ENCODE results near the gene CMKLR1. TPM values are rescaled to one million over a fixed set of nuclear protein-coding genes. Genes with fewer than 3 reads are reported as not detected.

CMKLR1 gene
- total RNA-seq, 2 donors from 2014 or later: 0.26 to 1.1 TPM

DNA sequence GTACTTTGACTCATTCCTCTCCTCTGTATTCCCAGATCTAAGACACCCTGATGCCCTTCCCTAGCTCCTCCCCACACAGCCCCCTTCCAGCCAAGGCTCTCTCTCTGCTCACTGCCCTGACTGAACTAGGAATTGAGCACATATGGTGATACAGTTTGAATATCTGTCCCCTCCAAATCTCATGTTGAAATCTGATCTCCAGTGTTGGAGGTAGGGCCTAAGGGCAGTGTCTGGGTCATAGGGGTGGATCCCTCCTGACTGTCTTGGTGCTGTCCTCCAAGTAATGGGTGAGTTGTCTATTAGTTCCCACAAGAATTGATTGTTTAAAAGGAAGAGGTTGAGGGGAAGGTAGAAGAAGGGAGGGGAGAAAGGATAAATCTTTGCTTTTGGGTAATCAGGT lies 17.4 kb downstream of the CMKLR1 start:
- no peak overlapping the region for H3K4me3 Mint-ChIP-seq
- H3K4me1 Mint-ChIP-seq (ENCODE audit: low read depth in 2 of 2): peaks cover 67 to 69% of the 10 kb centered on the region in 2 donors

DNA sequence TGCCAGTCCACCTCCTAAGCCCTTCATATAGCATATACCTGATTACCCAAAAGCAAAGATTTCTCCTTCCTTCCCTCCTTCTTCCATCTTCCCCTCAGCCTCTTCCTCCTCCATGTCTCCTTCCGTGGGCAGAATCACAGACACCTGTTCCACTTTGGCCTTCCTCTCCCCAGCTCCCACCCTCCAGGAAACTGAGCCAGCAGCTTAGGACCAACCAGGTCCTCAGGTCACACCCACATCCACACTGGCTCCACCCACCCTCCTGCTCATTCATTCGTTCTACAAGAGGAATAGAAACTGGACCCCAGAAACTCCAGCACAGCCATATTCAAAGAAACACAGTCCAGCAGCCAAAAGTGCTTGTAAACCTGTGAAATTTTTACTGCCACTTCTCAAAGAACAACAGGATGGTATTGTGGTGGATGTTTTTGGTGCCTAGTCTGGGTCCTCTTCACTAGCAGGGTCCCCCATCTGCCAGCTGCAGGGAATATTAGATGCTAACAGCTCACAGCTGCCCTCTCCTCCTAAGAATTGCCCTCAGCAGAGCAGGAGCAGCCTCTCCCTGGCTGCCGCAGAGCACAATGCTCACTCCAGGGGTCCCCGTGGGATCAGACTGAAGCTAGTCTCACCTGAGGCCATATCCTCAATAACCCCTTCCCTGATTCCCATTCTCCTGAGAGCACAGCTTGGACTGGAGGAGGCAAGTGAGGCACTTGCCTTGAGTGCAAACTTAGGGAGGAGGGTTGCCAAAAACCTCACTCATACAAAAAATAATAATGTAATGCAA lies 18.4 kb downstream of the CMKLR1 start:
- no peaks in the 10 kb centered on the region for H3K36me3 Mint-ChIP-seq
- no peaks in the 10 kb centered on the region for H3K27me3 Mint-ChIP-seq
- H3K9me3 Mint-ChIP-seq: no peaks in the 10 kb centered on the region
- H3K4me1 Mint-ChIP-seq (ENCODE audit: low read depth in 2 of 2): peaks cover 67 to 68% of the 10 kb centered on the region in 2 donors
- peak overlapping the region; percentile 64 to 83 for H3K27ac Mint-ChIP-seq
- ATAC-seq (peak in 1 of 2 donors; percentile 45), DNase-seq (ENCODE audit: low spot score) (no peak)
- H3K4me3 Mint-ChIP-seq: peak overlapping the region; percentile 61

More for the DNA sequence above, 17.4 kb downstream of the CMKLR1 start:
- no peak for ATAC-seq
- Mint-ChIP-seq H3K27ac (peak overlapping the region; percentile 29 to 56), H3K9me3 (no peaks in the 10 kb centered on the region), H3K36me3 (no peaks in the 10 kb centered on the region), H3K27me3 (no peaks in the 10 kb centered on the region)
- DNase-seq (ENCODE audit: low spot score): no peak

DNA sequence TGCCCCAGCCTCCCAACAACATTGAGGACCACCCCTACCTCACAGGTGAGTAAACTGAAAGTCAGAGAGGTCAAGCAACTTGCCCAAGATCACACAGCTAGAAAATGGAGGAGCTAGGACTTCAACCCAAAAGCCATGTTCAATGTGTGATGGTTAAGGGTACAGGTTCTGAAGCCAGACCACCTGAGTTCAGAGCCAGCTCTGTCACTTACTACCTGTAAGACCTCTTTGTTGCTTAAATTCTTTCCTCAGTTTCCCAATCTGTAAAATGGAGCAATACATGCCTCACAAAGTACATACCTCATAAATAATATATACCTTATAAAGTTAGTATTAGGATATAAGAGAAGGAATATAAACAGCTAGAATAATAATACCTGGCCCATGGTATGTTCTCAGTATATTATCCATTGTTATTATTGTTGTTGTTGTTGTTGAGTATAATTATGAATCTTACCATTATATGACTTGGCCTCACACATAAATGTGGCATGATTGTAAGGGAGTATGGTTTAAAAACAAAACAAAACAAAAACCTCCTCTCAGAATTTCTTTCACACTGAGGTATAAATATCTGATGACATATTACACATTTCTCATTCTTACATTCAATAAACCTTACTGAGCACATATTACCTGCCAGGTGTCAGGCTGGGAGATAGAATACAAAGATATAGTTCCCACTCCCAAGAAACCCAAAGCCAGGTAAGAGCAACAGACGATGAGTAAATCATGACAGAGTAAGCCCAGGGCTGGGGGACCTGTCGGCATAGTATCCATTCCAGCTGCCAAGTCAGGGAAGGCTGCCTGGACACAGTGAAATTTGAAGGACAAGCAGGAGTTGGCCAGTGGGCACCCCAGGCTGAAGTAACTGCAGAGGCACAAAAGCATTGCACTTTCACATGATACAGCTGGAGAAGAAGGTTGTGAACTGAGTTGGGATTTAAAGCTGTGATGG lies 19.6 kb downstream of the CMKLR1 start:
- Mint-ChIP-seq H3K4me3 (peak overlapping the region; percentile 16), H3K9me3 (no peaks in the 10 kb centered on the region), H3K4me1 (ENCODE audit: low read depth in 2 of 2) (peaks cover 62 to 64% of the 10 kb centered on the region in 2 donors), H3K27me3 (no peaks in the 10 kb centered on the region), H3K27ac (peak overlapping the region; percentile 64 to 83), H3K36me3 (no peaks in the 10 kb centered on the region)
- DNase-seq (ENCODE audit: low spot score): no peak
- ATAC-seq: no peak

GRCh38 chr12:108318472-108319275 lies 20.4 kb downstream of the CMKLR1 start:
- ATAC-seq: no peak

GRCh38 chr12:108317308-108318234 lies 21.5 kb downstream of the CMKLR1 start:
- H3K27me3 Mint-ChIP-seq: no peaks in the 10 kb centered on the region
- H3K9me3 Mint-ChIP-seq: no peaks in the 10 kb centered on the region
- no peak for DNase-seq (ENCODE audit: low spot score)
- peak overlapping the region; percentile 47 to 60 for H3K27ac Mint-ChIP-seq
- no peak for ATAC-seq
- H3K36me3 Mint-ChIP-seq: no peaks in the 10 kb centered on the region
- peaks cover 69 to 71% of the 10 kb centered on the region in 2 donors for H3K4me1 Mint-ChIP-seq (ENCODE audit: low read depth in 2 of 2)
- no peak overlapping the region for H3K4me3 Mint-ChIP-seq

More at GRCh38 chr12:108318472-108319275, 20.4 kb downstream of the CMKLR1 start:
- H3K27me3 Mint-ChIP-seq: no peaks in the 10 kb centered on the region
- H3K9me3 Mint-ChIP-seq: no peaks in the 10 kb centered on the region
- no peaks in the 10 kb centered on the region for H3K36me3 Mint-ChIP-seq
- peaks cover 69% of the 10 kb centered on the region in 2 donors for H3K4me1 Mint-ChIP-seq (ENCODE audit: low read depth in 2 of 2)
- no peak for DNase-seq (ENCODE audit: low spot score)
- H3K27ac Mint-ChIP-seq: peak overlapping the region; percentile 64 to 83
- no peak overlapping the region for H3K4me3 Mint-ChIP-seq

DNA sequence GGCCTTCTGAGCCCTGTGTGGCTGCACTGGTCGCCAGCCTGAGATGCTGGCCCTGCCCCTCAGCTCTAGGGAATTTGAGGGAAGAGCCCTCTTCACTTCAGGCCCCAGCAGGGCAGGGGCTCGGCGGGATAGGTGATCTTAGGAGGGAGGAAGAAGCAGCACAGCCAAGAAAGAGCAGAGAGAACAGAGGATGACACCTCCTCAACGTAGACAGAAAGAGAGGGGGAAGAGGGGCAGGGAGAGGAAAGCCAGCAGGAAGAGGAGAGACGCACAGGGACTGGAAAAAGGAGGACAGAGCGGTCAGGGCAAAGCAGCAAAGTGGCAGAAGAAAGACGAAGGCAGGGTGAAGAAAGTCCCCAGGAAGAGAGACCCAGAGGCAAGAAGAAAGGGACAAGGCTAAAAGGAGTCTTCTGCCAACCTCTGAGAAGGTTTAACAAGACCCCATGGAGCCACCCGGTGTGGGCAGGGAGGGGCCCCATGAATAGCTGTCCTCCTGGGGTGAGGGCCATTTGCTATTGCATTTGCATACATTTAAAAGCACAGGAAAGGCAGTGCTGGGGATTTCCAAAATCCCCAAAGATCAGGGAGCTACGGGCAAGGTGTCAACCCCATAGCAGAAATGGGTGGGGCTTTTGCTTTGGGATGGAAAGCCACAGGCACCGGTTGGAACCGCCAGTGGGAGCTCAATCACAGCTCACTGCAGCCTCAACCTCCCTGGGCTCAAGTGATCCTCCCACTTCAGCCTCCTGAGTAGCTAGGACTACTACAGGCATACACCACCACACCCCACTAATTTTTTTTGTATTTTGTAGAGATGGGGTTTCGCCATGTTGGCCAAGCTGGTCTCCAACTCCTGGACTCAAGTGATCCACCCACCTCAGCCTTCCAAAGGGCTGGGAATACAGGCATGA lies 22.7 kb downstream of the CMKLR1 start:
- H3K27ac Mint-ChIP-seq: peak overlapping the region; percentile 68 to 97
- no peaks in the 10 kb centered on the region for H3K36me3 Mint-ChIP-seq
- DNase-seq (ENCODE audit: low spot score) (no peak), ATAC-seq (no peak)
- peak overlapping the region; percentile 22 for H3K4me3 Mint-ChIP-seq
- H3K27me3 Mint-ChIP-seq: no peaks in the 10 kb centered on the region
- H3K4me1 Mint-ChIP-seq (ENCODE audit: low read depth in 2 of 2): peaks cover 70 to 71% of the 10 kb centered on the region in 2 donors
- no peaks in the 10 kb centered on the region for H3K9me3 Mint-ChIP-seq

DNA sequence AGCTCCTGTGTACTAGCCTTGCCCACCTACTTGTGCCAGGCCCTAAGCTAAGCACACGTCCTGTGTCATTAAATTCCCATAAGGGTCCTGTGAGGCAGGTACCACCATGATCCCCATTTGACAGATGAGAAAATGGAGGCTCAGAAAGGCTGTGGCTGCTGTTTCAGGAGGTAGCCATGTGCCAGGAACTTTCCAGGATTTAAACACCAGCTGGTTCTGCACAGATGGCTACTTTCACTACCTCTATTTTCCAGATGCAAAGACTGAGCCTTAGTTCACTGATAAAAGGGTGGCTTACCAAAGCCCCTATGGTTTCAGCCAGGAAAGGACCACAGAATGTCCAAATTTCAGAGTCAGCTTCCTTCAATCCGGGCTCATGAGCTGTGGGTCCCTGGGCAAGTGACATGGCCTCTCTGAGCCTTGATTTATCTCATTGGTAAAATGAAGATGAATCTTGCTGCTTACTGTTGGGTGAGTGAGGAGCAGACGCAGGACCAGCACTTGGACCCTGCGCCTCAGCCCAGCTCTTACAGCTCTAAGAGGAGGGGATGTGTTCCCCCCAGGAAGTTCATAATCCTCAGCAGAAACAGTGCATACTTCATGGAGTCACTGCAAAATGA lies 23.5 kb downstream of the CMKLR1 start:
- DNase-seq (ENCODE audit: low spot score): no peak
- Mint-ChIP-seq H3K4me1 (ENCODE audit: low read depth in 2 of 2) (peaks cover 67 to 68% of the 10 kb centered on the region in 2 donors), H3K36me3 (no peaks in the 10 kb centered on the region), H3K4me3 (peak overlapping the region; percentile 22), H3K27me3 (no peaks in the 10 kb centered on the region), H3K9me3 (no peaks in the 10 kb centered on the region), H3K27ac (peak overlapping the region; percentile 68 to 97)
- no peak for ATAC-seq

DNA sequence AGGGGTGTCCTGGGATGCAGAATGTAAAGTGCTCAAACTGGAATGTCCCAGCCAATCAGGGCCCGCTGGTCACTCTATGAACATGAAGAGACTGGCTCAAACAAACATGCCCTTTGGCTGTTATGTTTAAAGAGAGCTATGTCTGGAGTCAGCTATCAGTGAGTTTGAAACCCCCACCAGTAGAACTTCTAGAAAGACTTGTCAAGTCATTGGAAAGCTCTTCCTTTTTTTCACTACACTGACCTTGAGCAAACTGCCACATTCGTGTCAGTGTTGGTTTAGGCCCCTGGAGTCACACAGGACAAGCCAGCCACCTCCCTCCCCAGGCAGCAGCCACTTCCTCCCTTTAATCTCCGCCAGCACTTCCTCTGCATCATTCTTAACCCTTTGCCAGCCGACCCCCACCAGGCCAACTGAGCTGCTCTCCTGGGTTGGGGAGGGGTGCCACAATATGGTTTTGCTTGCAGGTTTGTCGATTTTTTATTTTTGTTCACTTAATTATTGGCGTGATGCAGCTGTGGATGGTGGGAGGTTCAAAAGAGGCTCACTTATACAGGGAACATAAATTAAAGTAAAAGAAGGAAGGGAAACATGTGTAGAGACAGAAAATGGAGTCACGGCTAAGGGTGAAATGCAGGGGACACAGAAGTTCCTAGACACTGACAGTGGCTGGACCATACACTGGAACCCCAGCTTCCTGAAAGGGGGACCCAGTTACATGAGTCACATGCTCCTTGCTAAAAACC lies 25.3 kb downstream of the CMKLR1 start:
- peaks cover 55 to 65% of the 10 kb centered on the region in 2 donors for H3K4me1 Mint-ChIP-seq (ENCODE audit: low read depth in 2 of 2)
- H3K36me3 Mint-ChIP-seq: no peaks in the 10 kb centered on the region

DNA sequence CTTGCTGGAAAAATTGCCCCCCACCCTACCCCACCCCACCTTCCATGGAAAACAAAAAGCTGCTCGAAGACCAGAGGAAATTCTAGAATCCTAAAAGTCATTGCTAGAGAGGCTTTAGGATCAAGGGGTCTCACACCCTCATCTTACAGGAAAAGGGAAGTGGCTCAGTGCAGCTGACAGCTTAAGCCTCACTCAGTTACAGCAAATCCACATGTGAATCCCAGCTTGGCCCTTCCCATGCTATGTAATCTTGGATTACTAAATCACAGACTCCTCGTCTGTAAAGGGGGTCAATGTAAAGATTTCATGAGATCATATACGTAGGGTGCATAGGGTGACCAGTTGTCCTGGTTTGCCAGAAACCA lies 25.9 kb downstream of the CMKLR1 start:
- H3K4me3 Mint-ChIP-seq: peak overlapping the region; percentile 76
- no peaks in the 10 kb centered on the region for H3K27me3 Mint-ChIP-seq
- H3K27ac Mint-ChIP-seq: peak overlapping the region; percentile 90 to 97
- ATAC-seq (no peak), DNase-seq (ENCODE audit: low spot score) (no peak)
- no peaks in the 10 kb centered on the region for H3K9me3 Mint-ChIP-seq
- no peaks in the 10 kb centered on the region for H3K36me3 Mint-ChIP-seq
- H3K4me1 Mint-ChIP-seq (ENCODE audit: low read depth in 2 of 2): peaks cover 56 to 67% of the 10 kb centered on the region in 2 donors

More for the DNA sequence above, 25.3 kb downstream of the CMKLR1 start:
- H3K4me3 Mint-ChIP-seq: peak overlapping the region; percentile 76
- DNase-seq (ENCODE audit: low spot score) (peak; percentile 77), ATAC-seq (peak; percentile 85 to 94)
- no peaks in the 10 kb centered on the region for H3K9me3 Mint-ChIP-seq
- H3K27ac Mint-ChIP-seq: peak overlapping the region; percentile 90 to 97
- H3K27me3 Mint-ChIP-seq: no peaks in the 10 kb centered on the region

GRCh38 chr12:108312693-108313189 lies 26.4 kb downstream of the CMKLR1 start:
- Mint-ChIP-seq H3K36me3 (no peaks in the 10 kb centered on the region), H3K4me3 (peak overlapping the region; percentile 76), H3K27me3 (no peaks in the 10 kb centered on the region), H3K4me1 (ENCODE audit: low read depth in 2 of 2) (peaks cover 56 to 68% of the 10 kb centered on the region in 2 donors), H3K9me3 (no peaks in the 10 kb centered on the region), H3K27ac (peak overlapping the region; percentile 90 to 97)
- ATAC-seq (no peak), DNase-seq (ENCODE audit: low spot score) (no peak)
